K562 (cell line): Measurements from ENCODE around the gene PELI1. TPM values are rescaled to one million over a fixed set of nuclear protein-coding genes. Genes with fewer than 3 reads are reported as not detected.

Experiments
- ATAC-seq: fragments of 200-7000 bp; cut with Tn5 transposase; 3 replicates; pipeline ENCODE4 v1.9.1; 2020; ENCODE audit warnings: moderate library complexity
- BruUV-seq: library from RNA; stranded (reverse); fragments of 400-500 nt; replicated peaks from 2 replicates; lab custom pipeline; 2021; lab: Mats Ljungman, UMichigan
- CTCF ChIA-PET: fragments of 300-600 bp; formaldehyde crosslinking; extraction: SDS; loops from one replicate; lab custom pipeline; 2021; ENCODE audit warnings: low intra/inter-chr PET ratio; lab: Yijun Ruan, JAX
- POLR2A ChIA-PET: fragments of 300-600, 350-650 bp; sonication (Branson Sonifier 250); formaldehyde crosslinking; extraction: SDS; loops from one replicate; lab custom pipeline; 2021; ENCODE audit warnings: antibody characterized with exemption, inconsistent platforms; lab: Yijun Ruan, JAX
- DNase-seq, 4 experiments: peaks; one replicate each; pipeline versions ENCODE4 v3.0.0 to v3.0.0-alpha.2; 2011 to 2018; ENCODE audit warnings: low spot score in 3 of 4, mixed read lengths in 3 of 4; ENCODE audit errors: extremely low read depth in 1 of 4
- FAIRE-seq: peaks from 2 replicates; lab custom pipeline; 2011; peaks lifted over from hg19 to GRCh38; lab: Jason Lieb, UNC
- H2AFZ ChIP-seq: 2 replicates; pipeline ENCODE4 v1.6.0; 2011; ENCODE audit warnings: low read depth, low read length, control low read depth, inconsistent platforms
- H3K27ac ChIP-seq: fragments of 200-600 bp; 3 replicates; pipeline ENCODE4 v1.8.0; 2011; ENCODE audit warnings: low read depth, mild to moderate bottlenecking, control low read depth, inconsistent platforms, low read length, moderate library complexity, mixed read lengths; ENCODE audit errors: extremely low read depth
- H3K27me3 ChIP-seq, 2 experiments: fragments of 300-600 bp in 1 of 2; 2 replicates in 1 of 2; 3 replicates in 1 of 2; pipeline versions ENCODE4 v1.6.0 to v1.8.0; 2011; ENCODE audit warnings: inconsistent platforms in 2 of 2, low read length in 2 of 2, mild to moderate bottlenecking in 1 of 2, mixed read lengths in 1 of 2, moderate library complexity in 1 of 2; ENCODE audit not compliant: control insufficient read depth in 2 of 2, insufficient read depth in 2 of 2
- H3K36me3 ChIP-seq: fragments of 300-600 bp; 3 replicates; pipeline ENCODE4 v1.8.0; 2011; ENCODE audit warnings: mild to moderate bottlenecking, low read length, inconsistent platforms; ENCODE audit not compliant: control insufficient read depth, insufficient read depth
- H3K4me1 ChIP-seq, 2 experiments: fragments of 200-600 bp in 1 of 2; replicated peaks in 1 of 2; 2 replicates in 1 of 2; 3 replicates in 1 of 2; pipeline versions ENCODE4 v1.5.1 to v1.8.0; 2011; ENCODE audit warnings: inconsistent platforms in 2 of 2, low read length in 2 of 2, mild to moderate bottlenecking in 1 of 2, mixed read lengths in 1 of 2, moderate library complexity in 1 of 2; ENCODE audit not compliant: control insufficient read depth in 2 of 2, insufficient read depth in 2 of 2
- H3K4me2 ChIP-seq: 2 replicates; pipeline ENCODE4 v1.6.1; 2011; ENCODE audit warnings: low read length, control low read depth, inconsistent platforms, mixed read lengths; ENCODE audit not compliant: insufficient read depth
- H3K4me3 ChIP-seq: fragments of 200-600 bp; sonication (generic), shearing (Covaris generic); 2 replicates; pipeline ENCODE4 v1.5.1; 2016; ENCODE audit warnings: control low read depth, inconsistent platforms
- H3K79me2 ChIP-seq: fragments of 200-600 bp; 3 replicates; pipeline ENCODE4 v1.8.0; 2011; ENCODE audit warnings: low read length, inconsistent platforms; ENCODE audit not compliant: control insufficient read depth, insufficient read depth
- H3K9ac ChIP-seq, 2 experiments: 2 replicates each; pipeline versions ENCODE4 v1.6.0 to v1.6.1; 2011; ENCODE audit warnings: low read depth in 2 of 2, low read length in 2 of 2, control low read depth in 1 of 2, inconsistent platforms in 1 of 2, mild to moderate bottlenecking in 1 of 2, mixed read lengths in 1 of 2; ENCODE audit not compliant: insufficient read depth in 1 of 2
- H3K9me1 ChIP-seq: one replicate; pipeline ENCODE4 v1.6.0; 2011; ENCODE audit warnings: inconsistent platforms, mild to moderate bottlenecking, low read length, moderate library complexity; ENCODE audit not compliant: control insufficient read depth, insufficient read depth
- H3K9me3 ChIP-seq: replicated peaks from 2 replicates; pipeline ENCODE4 v1.5.1; 2011; ENCODE audit warnings: low read depth, low read length, inconsistent platforms; ENCODE audit not compliant: control insufficient read depth, insufficient read depth
- H4K20me1 ChIP-seq: replicated peaks from 2 replicates; pipeline ENCODE4 v1.6.1; 2011; ENCODE audit warnings: low read length, inconsistent platforms, mixed read lengths; ENCODE audit not compliant: control insufficient read depth, insufficient read depth
- ARID3A ChIP-seq: IDR thresholded peaks from 2 replicates; pipeline ENCODE4 v1.6.1; 2012; ENCODE audit warnings: low read depth, low read length, improper control_type of control experiment, borderline replicate concordance
- E2F5 ChIP-seq: sonication (generic); formaldehyde crosslinking; IDR thresholded peaks from 2 replicates; pipeline ENCODE4 v1.8.0; 2022; ENCODE audit warnings: mild to moderate bottlenecking, missing genetic modification reagents
- FOS ChIP-seq: IDR thresholded peaks from 3 replicates; pipeline ENCODE4 v1.6.1; 2011; ENCODE audit not compliant: insufficient read length; ENCODE audit errors: extremely low read depth
- HNRNPLL ChIP-seq: fragments of 200-400 bp; formaldehyde crosslinking; IDR thresholded peaks from 2 replicates; pipeline ENCODE4 v1.6.1; 2017; ENCODE audit warnings: low read length, low read depth, mild to moderate bottlenecking; ENCODE audit not compliant: poor library complexity, severe bottlenecking
- ILK ChIP-seq: fragments of 450-650 bp; IDR thresholded peaks from 2 replicates; pipeline ENCODE4 v1.6.1; 2016; ENCODE audit warnings: missing genetic modification characterization, low read depth, mild to moderate bottlenecking, missing compliant biosample characterization, moderate library complexity, borderline replicate concordance
- RHOXF2B ChIP-seq: fragments of 250-450 bp; sonication (Bioruptor Pico); conservative IDR thresholded peaks from 2 replicates; pipeline ENCODE4 v1.5.1; 2021
- TAF15 ChIP-seq: fragments of 200-400 bp; formaldehyde crosslinking; IDR thresholded peaks from 2 replicates; pipeline ENCODE4 v1.6.1; 2017; ENCODE audit warnings: mild to moderate bottlenecking, low read depth, low read length, moderate library complexity
- ZNF133 ChIP-seq: fragments of 250-450 bp; sonication (Bioruptor Pico); IDR thresholded peaks from 2 replicates; pipeline ENCODE4 v1.4.0; 2020; ENCODE audit warnings: mild to moderate bottlenecking
- ZSCAN32 ChIP-seq: fragments of 450-650 bp; formaldehyde crosslinking; IDR thresholded peaks from 2 replicates; pipeline ENCODE4 v1.4.0; 2020; ENCODE audit warnings: mild to moderate bottlenecking, moderate library complexity
- WGBS: fragments of 100-300 bp; shearing (Covaris generic); methylation state at CpG from one replicate; pipeline ENCODE4 v1.1.6; 2016; ENCODE audit warnings: low coverage, mixed read lengths; ENCODE audit not compliant: insufficient coverage; ENCODE audit errors: missing lambda C conversion rate; 5-methylcytosine and 5-hydroxymethylcytosine counted together
- in situ Hi-C: fragments of 300-500 bp; cut with MboI; formaldehyde crosslinking; loops from 4 replicates; pipeline ENCODE4 v1.15.0; 2018; ENCODE audit warnings: inconsistent platforms, mixed read lengths
- intact Hi-C: fragments of 100-400 bp; cut with micrococcal nuclease; formaldehyde crosslinking; loops from 2 replicates; pipeline ENCODE4 v1.14.2; 2022
- polyA plus RNA-seq, 8 experiments: library from polyadenylated mRNA; depleted of rRNA in 4 of 8; stranded (reverse) in 5 of 8; unstranded in 3 of 8; fragments of >200 nt; fragmentation: Nextera tagmentation in 2 of 8; fragmentation: Illumina TruSeq in 1 of 8; extraction: Ambion mirVana in 2 of 8; extraction: Trizol in 1 of 8; gene quantifications; 2 replicates each; pipeline versions ENCODE4 v1.2.1 to v1.2.3, GENCODE V29; 2011 to 2014; ENCODE audit warnings: inconsistent platforms in 1 of 8, missing spikeins in 1 of 8
- total RNA-seq, 7 experiments: library from RNA; depleted of rRNA in 6 of 7; stranded (reverse); fragments of >200 nt in 6 of 7; fragmentation: Illumina TruSeq in 2 of 7; extraction: Trizol in 2 of 7; gene quantifications; 2 replicates each; pipeline versions ENCODE4 v1.2.1 to v1.2.3, GENCODE V29; 2011 to 2021; ENCODE audit warnings: low replicate concordance in 1 of 7

Gene PELI1
- total and polyA plus RNA-seq, 9 of the 15 experiments (the other 6 are each of a cell fraction or from before 2014, with no cell fraction given): 3.3 to 19.2 (median 12.5) TPM

GRCh38 chr2:64112016-64112415 lies 32.2 kb downstream of the PELI1 start:
- no peak overlapping the region for H3K4me3 ChIP-seq
- H3K36me3 ChIP-seq: peaks cover 8% of the 10 kb centered on the region; the same call in 1 of the 3 replicates
- no peak overlapping the region for H3K4me2 ChIP-seq
- H3K79me2 ChIP-seq: peaks cover 16% of the 10 kb centered on the region; the same call in 2 of the 3 replicates
- ATAC-seq: no peak
- peaks cover 0 to 18% of the 10 kb centered on the region in 2 experiments; a peak in 2 of 5 replicates for H3K4me1 ChIP-seq
- H3K9me3 ChIP-seq: no peaks in the 10 kb centered on the region
- in situ Hi-C loops: no loop called here
- intact Hi-C loops: no loop called here
- ChIA-PET CTCF (no interaction called here), POLR2A (no interaction called here)
- no peaks in the 10 kb centered on the region for H3K27me3 ChIP-seq
- BruUV-seq: no TSS peak
- WGBS: 63% methylated on average over 4 of the region's 4 CpGs
- H3K9ac ChIP-seq: no peak overlapping the region
- TF ChIP-seq E2F5 (CRISPR knock-in tag) (no peak), HNRNPLL (no peak), ZSCAN32 (no peak), ZNF133 (no peak), ARID3A (no peak), ILK (tag) (no peak), TAF15 (no peak), RHOXF2B (no peak), FOS (no peak)
- no peak for DNase-seq
- no peaks in the 10 kb centered on the region for H3K9me1 ChIP-seq
- FAIRE-seq: no peak
- no peak overlapping the region for H3K27ac ChIP-seq
- H4K20me1 ChIP-seq: no peaks in the 10 kb centered on the region
- H2AFZ ChIP-seq: no peak overlapping the region
